IPS-18c (cell line): ENCODE measurements around the gene RFX8.

ENCODE experiments used
- H3K4me3 ChIP-seq: 2 replicates; pipeline ENCODE4 v1.7.0; 2013; ENCODE audit warnings: low read depth, mild to moderate bottlenecking, low read length, moderate library complexity; ENCODE audit not compliant: insufficient read depth
- H3K9me3 ChIP-seq: one replicate; pipeline ENCODE4 v1.6.1; 2013; ENCODE audit warnings: mild to moderate bottlenecking, low read length, moderate library complexity; ENCODE audit not compliant: control insufficient read depth, insufficient read depth

The RFX8 gene

GRCh38 chr2:101500860-101501259 is 25.9 kb upstream of the RFX8 start:
- H3K4me3 ChIP-seq: no peak overlapping the region
- H3K9me3 ChIP-seq: no peaks in the 10 kb centered on the region

- Histone ChIP-seq H3K4me3 (no peak overlapping the region), H3K9me3 (no peaks in the 10 kb centered on the region)
These were observed 25.3 kb upstream of the RFX8 start for GRCh38 chr2:101500180-101500579.

- Histone ChIP-seq H3K9me3 (no peaks in the 10 kb centered on the region), H3K4me3 (no peak overlapping the region)
These were observed 21.4 kb upstream of the RFX8 start for GRCh38 chr2:101496279-101496678.

GRCh38 chr2:101492936-101493473 is 18.1 kb upstream of the RFX8 start:
- H3K4me3 ChIP-seq: no peak overlapping the region
- H3K9me3 ChIP-seq: no peaks in the 10 kb centered on the region

GRCh38 chr2:101486994-101487393 is 12.1 kb upstream of the RFX8 start:
- Histone ChIP-seq H3K4me3 (no peak overlapping the region), H3K9me3 (no peaks in the 10 kb centered on the region)

DNA sequence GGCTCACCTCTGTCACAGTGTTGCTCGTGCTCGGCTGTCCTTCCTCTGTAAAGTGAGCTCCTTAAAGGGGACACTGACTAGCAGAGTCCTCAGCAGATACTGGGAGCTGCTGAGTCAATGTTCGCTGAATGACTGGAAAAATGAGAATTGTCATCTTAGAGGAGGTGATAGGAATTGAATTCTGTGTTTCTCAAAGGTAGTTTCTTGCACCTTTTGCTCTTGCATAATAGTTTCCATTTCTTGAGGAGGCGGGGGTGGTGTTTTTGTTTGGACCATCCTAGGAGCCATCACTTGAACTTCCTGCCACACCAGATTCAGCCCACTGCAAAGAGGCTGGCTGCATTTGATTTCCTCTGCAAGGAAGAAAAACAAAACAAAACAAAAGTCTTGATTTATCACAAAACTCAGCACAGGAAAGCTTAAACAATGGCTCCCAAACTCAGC is 11.4 kb upstream of the RFX8 start:
- no peak overlapping the region for H3K4me3 ChIP-seq
- H3K9me3 ChIP-seq: no peaks in the 10 kb centered on the region

- H3K9me3 ChIP-seq: no peaks in the 10 kb centered on the region
- no peak overlapping the region for H3K4me3 ChIP-seq
These were observed 10.9 kb upstream of the RFX8 start for GRCh38 chr2:101485856-101486255.

- Histone ChIP-seq H3K4me3 (no peak overlapping the region), H3K9me3 (peaks cover 2% of the 10 kb centered on the region)
These were observed 5.9 kb upstream of the RFX8 start for GRCh38 chr2:101480764-101481163.

DNA sequence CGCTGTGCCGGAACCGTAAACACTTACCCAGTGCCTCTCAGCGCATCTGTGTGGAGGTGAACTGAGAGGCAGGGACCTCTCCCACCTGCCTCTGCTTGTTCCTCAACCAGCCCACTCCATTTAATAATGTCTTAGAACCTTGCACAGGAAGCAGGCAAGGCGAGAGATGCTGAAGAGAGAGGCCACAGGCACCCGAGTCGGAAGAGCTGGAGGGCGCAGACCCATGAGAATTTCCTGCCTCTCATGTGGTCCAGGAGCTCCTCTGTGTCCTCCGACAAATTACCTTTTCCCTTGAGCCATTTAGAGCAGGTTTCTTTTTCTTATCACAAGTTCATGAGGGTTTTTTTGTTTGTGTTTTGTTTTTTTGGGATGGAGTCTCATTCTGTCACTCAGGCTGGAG is 4.9 kb upstream of the RFX8 start:
- no peak overlapping the region for H3K4me3 ChIP-seq

DNA sequence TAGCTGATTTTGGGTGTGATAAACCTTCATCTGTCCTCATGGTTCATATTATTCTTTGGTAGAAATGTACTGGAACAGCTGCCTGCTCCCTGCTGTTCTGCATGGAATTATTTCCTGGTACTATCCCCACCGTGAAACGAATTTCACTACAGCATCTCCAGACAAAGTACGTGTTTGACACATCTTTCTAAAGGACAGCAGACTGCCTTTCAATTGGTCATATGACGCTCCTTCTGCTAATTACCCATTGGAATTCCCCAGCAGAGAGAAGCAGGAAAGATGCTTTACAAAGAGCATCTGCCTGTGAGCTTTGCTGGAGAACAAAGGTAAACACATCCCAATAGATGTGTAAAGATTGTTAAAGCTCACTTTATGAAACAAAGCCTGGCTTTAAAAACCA is 4.4 kb upstream of the RFX8 start:
- no peak overlapping the region for H3K4me3 ChIP-seq

More for the DNA sequence above, 4.9 kb upstream of the RFX8 start:
- peaks cover 2% of the 10 kb centered on the region for H3K9me3 ChIP-seq

DNA sequence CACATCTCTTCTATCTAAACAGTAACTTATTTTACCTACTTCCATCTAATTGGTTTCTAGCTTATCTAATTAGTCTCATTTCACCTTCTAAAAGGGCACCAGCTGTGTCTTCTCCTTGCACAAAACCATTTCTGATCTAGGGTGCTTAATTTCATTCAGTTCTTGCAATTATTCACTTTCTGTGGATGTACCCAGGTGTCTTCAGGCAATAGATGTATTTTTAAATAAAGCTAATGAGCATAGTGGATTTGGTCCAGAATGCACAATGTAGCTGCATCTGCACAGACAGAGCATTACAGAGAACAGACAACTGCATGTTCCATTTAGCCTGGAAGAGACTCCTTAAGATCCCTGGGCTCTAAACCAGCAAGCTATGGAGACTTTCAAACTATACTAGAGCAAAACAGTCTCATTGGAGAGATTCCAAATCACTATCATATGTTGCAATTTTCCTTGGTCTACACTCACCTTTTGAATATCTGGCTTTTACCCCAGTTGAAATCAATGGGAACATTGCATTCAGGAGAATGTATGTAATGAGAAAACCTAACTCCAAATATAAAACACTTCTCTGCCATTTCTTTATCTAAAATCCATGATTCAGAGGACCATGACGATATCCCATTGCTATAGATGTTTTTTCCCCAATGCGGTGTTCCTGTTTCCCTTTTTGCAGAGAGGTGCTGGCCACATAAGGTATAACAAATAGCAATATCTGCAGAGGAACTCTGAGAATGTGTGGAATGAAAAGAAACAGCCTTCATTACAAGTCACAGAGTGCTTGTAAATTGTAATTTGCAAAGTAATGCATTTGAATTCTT is 3.5 kb upstream of the RFX8 start:
- Histone ChIP-seq H3K9me3 (peaks cover 2% of the 10 kb centered on the region), H3K4me3 (no peak overlapping the region)

More for the DNA sequence above, 4.4 kb upstream of the RFX8 start:
- peaks cover 2% of the 10 kb centered on the region for H3K9me3 ChIP-seq

- Histone ChIP-seq H3K4me3 (no peak overlapping the region), H3K9me3 (peaks cover 2% of the 10 kb centered on the region)
These were observed 2.6 kb upstream of the RFX8 start for GRCh38 chr2:101477556-101477955.

GRCh38 chr2:101476605-101477208 is 1.8 kb upstream of the RFX8 start:
- Histone ChIP-seq H3K4me3 (no peak overlapping the region), H3K9me3 (peaks cover 2% of the 10 kb centered on the region)

- Histone ChIP-seq H3K9me3 (no peaks in the 10 kb centered on the region), H3K4me3 (peak overlapping the region; percentile 61)
These were observed 806 bp downstream of the RFX8 start for GRCh38 chr2:101473911-101474701.

DNA sequence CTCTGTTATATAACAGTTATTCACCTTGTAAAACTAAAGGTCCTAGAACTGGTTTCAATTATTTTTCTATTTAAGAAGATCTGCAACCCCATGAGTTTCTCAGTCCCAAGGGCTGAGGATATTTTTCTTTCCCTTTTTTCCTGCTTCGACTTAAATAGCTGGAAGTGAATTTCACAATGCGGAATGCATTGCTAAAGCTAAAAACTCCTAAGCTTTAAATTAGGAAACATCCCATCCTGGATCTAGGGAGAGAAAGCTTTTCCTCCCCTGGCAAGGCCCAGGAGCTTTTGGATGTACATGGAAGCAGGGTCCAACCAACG is 1.4 kb downstream of the RFX8 start:
- Histone ChIP-seq H3K4me3 (peak overlapping the region; percentile 61), H3K9me3 (no peaks in the 10 kb centered on the region)

DNA sequence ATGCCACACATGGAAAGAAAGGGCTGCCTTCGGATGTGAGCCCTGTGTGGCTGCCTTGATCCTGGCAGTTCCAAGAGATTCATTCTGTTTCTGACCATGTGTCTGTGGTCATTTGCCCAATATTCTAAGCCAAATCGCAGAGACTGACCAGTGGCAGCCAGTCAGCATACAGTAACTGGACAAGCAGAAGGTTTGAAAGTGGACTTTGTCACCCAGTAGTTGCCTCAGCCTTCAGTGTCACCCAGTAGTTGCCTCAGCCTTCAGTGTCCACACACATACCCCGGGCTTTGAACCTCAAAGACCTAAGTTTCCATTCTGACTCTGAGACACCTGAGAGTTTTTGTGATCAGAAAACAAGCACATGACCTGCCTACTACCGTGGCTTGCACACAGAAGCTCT is 5.0 kb downstream of the RFX8 start:
- no peaks in the 10 kb centered on the region for H3K9me3 ChIP-seq
- no peak overlapping the region for H3K4me3 ChIP-seq

DNA sequence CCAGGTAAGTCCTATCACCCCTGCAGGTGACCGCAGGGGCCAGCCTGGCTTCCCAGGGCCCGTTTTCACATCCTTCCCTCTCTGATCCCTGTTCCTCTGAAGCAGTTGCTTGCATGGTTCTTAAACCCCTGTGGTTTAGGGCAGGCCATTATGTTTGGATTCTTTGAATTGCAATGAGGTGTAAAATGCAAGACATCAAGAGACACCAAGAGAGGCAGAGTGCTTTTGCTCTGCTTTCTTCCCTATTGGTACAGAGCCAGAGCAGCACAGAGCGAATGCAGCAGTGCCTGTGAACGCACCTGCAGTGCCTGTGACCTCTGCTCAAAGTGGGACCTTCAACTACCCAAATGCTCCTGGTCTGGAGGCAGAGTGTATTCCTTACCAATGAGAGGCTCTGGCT is 7.6 kb downstream of the RFX8 start:
- Histone ChIP-seq H3K4me3 (no peak overlapping the region), H3K9me3 (no peaks in the 10 kb centered on the region)

DNA sequence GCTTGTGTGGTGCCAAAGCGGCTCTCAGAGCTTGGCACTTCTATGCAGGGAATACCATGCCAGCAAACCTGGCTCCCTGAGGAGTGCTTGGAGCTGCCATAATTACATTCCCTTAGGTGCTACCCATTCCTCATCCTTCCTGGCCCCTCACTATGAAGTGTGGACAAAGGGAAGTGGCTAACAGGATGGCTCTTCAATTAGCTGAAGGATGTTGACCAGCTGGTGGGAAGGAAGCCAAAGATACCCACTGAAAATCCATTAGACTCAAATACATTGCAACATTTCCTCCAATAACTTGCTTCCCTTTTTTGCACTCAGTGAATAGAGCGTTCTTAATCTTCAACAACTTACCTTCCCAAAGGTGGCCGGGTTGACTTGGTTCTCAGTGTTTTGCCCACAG is 8.5 kb downstream of the RFX8 start:
- no peaks in the 10 kb centered on the region for H3K9me3 ChIP-seq
- no peak overlapping the region for H3K4me3 ChIP-seq
